HEK293 (cell line): ENCODE data around the gene ARSJ.

Experiments
- CTCF ChIA-PET: fragments of 350-600 bp; formaldehyde crosslinking; extraction: SDS; loops from one replicate; lab custom pipeline; 2021; ENCODE audit warnings: antibody characterized with exemption; lab: Yijun Ruan, JAX
- POLR2A ChIA-PET: fragments of 300-600 bp; formaldehyde crosslinking; extraction: SDS; loops from one replicate; lab custom pipeline; 2020; ENCODE audit warnings: antibody characterized with exemption, inconsistent platforms; lab: Yijun Ruan, JAX
- H3K27ac ChIP-seq: fragments of 200-500 bp; sonication (Bioruptor generic); 2 replicates; pipeline ENCODE4 v1.5.1; 2014; ENCODE audit warnings: low read depth, low read length, control low read depth, inconsistent platforms; ENCODE audit errors: extremely low read depth
- H3K36me3 ChIP-seq, 2 experiments: fragments of 200-500 bp in 1 of 2; sonication (Bioruptor generic) in 1 of 2; 1 replicate in 1 of 2; 2 replicates in 1 of 2; pipeline ENCODE4 v1.5.1; 2014 to 2017; ENCODE audit warnings: inconsistent platforms in 2 of 2, low read length in 2 of 2; ENCODE audit not compliant: control insufficient read depth in 2 of 2, insufficient read depth in 1 of 2
- H3K4me1 ChIP-seq: fragments of 200-500 bp; sonication (Bioruptor generic); 2 replicates; pipeline ENCODE4 v1.5.1; 2014; ENCODE audit warnings: mild to moderate bottlenecking, low read length, inconsistent platforms; ENCODE audit not compliant: control insufficient read depth, insufficient read depth
- H3K4me3 ChIP-seq: 2 replicates; pipeline ENCODE4 v1.5.1; 2011; ENCODE audit warnings: low read depth, mild to moderate bottlenecking, control low read depth, low read length, moderate library complexity
- H3K9me3 ChIP-seq: fragments of 200-500 bp; sonication (Bioruptor generic); 2 replicates; pipeline ENCODE4 v1.5.1; 2014; ENCODE audit warnings: low read depth, low read length, inconsistent platforms; ENCODE audit not compliant: control insufficient read depth, insufficient read depth
- CTCF ChIP-seq: fragments of 450-650 bp; formaldehyde crosslinking; IDR thresholded peaks from 2 replicates; pipeline ENCODE4 v1.5.1; 2016; ENCODE audit warnings: missing biosample characterization, missing genetic modification characterization
- ELK4 ChIP-seq: IDR thresholded peaks from 2 replicates; pipeline ENCODE4 v1.6.1; 2011; ENCODE audit warnings: mild to moderate bottlenecking, low read depth, low read length, borderline replicate concordance
- HOXA7 ChIP-seq: sonication (generic); formaldehyde crosslinking; IDR thresholded peaks from 2 replicates; pipeline ENCODE4 v1.8.1; 2022; ENCODE audit warnings: missing genetic modification reagents, borderline replicate concordance
- IKZF3 ChIP-seq: fragments of 450-650 bp; IDR thresholded peaks from 2 replicates; pipeline ENCODE4 v1.5.0; 2018; ENCODE audit warnings: missing biosample characterization, mild to moderate bottlenecking, missing genetic modification characterization, moderate library complexity
- KLF16 ChIP-seq: fragments of 450-650 bp; formaldehyde crosslinking; IDR thresholded peaks from 2 replicates; pipeline ENCODE4 v1.5.1; 2017; ENCODE audit warnings: missing biosample characterization, missing genetic modification characterization
- PRDM10 ChIP-seq: fragments of 450-650 bp; formaldehyde crosslinking; IDR thresholded peaks from 2 replicates; pipeline ENCODE4 v1.5.1; 2016; ENCODE audit warnings: missing biosample characterization, missing genetic modification characterization
- SP7 ChIP-seq: fragments of 450-650 bp; formaldehyde crosslinking; IDR thresholded peaks from 2 replicates; pipeline ENCODE4 v1.5.1; 2016; ENCODE audit warnings: missing biosample characterization, missing genetic modification characterization
- ZBTB1 ChIP-seq: fragments of 450-650 bp; formaldehyde crosslinking; IDR thresholded peaks from 2 replicates; pipeline ENCODE4 v1.5.1; 2016; ENCODE audit warnings: missing biosample characterization, missing genetic modification characterization
- ZNF211 ChIP-seq: fragments of 450-650 bp; formaldehyde crosslinking; IDR thresholded peaks from 2 replicates; pipeline ENCODE4 v1.5.1; 2016; ENCODE audit warnings: low read depth, missing biosample characterization, missing genetic modification characterization
- ZNF221 ChIP-seq: fragments of 450-650 bp; formaldehyde crosslinking; IDR thresholded peaks from 2 replicates; pipeline ENCODE4 v1.5.1; 2017; ENCODE audit warnings: missing biosample characterization, missing genetic modification characterization, borderline replicate concordance
- ZNF24 ChIP-seq: fragments of 450-650 bp; formaldehyde crosslinking; IDR thresholded peaks from 2 replicates; pipeline ENCODE4 v1.5.1; 2016; ENCODE audit warnings: missing biosample characterization, missing genetic modification characterization
- ZNF280D ChIP-seq: fragments of 450-650 bp; formaldehyde crosslinking; IDR thresholded peaks from 2 replicates; pipeline ENCODE4 v1.5.1; 2016; ENCODE audit warnings: missing biosample characterization, missing genetic modification characterization
- ZNF341 ChIP-seq: fragments of 450-650 bp; formaldehyde crosslinking; IDR thresholded peaks from 2 replicates; pipeline ENCODE4; 2016; ENCODE audit warnings: low read depth, missing biosample characterization, missing genetic modification characterization
- ZNF362 ChIP-seq: fragments of 450-650 bp; formaldehyde crosslinking; IDR thresholded peaks from 2 replicates; pipeline ENCODE4 v1.5.1; 2016; ENCODE audit warnings: missing biosample characterization, missing genetic modification characterization
- ZNF398 ChIP-seq: fragments of 450-650 bp; formaldehyde crosslinking; IDR thresholded peaks from 2 replicates; pipeline ENCODE4 v1.5.1; 2017; ENCODE audit warnings: missing biosample characterization, missing genetic modification characterization
- ZNF426 ChIP-seq: fragments of 450-650 bp; formaldehyde crosslinking; IDR thresholded peaks from 2 replicates; pipeline ENCODE4 v1.5.1; 2017; ENCODE audit warnings: missing biosample characterization, missing genetic modification characterization, mild to moderate bottlenecking, inconsistent platforms, moderate library complexity
- ZNF560 ChIP-seq: fragments of 450-650 bp; formaldehyde crosslinking; IDR thresholded peaks from 2 replicates; pipeline ENCODE4 v1.5.1; 2017; ENCODE audit warnings: missing biosample characterization, missing genetic modification characterization, borderline replicate concordance
- ZNF623 ChIP-seq: fragments of 450-650 bp; formaldehyde crosslinking; IDR thresholded peaks from 2 replicates; pipeline ENCODE4 v1.5.1; 2016; ENCODE audit warnings: missing biosample characterization, missing genetic modification characterization
- ZNF654 ChIP-seq: fragments of 450-650 bp; formaldehyde crosslinking; IDR thresholded peaks from 2 replicates; pipeline ENCODE4 v1.5.1; 2016; ENCODE audit warnings: low read depth, missing biosample characterization, missing genetic modification characterization
- ZNF785 ChIP-seq: fragments of 450-650 bp; formaldehyde crosslinking; IDR thresholded peaks from 2 replicates; pipeline ENCODE4 v1.5.1; 2016; ENCODE audit warnings: missing biosample characterization, missing genetic modification characterization
- ZNF830 ChIP-seq: fragments of 450-650 bp; IDR thresholded peaks from 2 replicates; pipeline ENCODE4 v1.5.0; 2018; ENCODE audit warnings: missing biosample characterization, missing genetic modification characterization, low read depth, mild to moderate bottlenecking, moderate library complexity
- ZNF843 ChIP-seq: fragments of 450-650 bp; formaldehyde crosslinking; IDR thresholded peaks from 2 replicates; pipeline ENCODE4 v1.5.1; 2016; ENCODE audit warnings: missing biosample characterization, missing genetic modification characterization

Gene ARSJ

GRCh38 chr4:114026447-114026846 is 47.0 kb upstream of the ARSJ start (continued):
- TF ChIP-seq ZNF398 (tag by site-specific recombination) (no peak), ZNF341 (tag by site-specific recombination) (no peak), PRDM10 (tag by site-specific recombination) (peak; percentile 29; the same call in 1 of the 2 replicates), ZNF654 (tag by site-specific recombination) (no peak), HOXA7 (CRISPR knock-in tag) (no peak), ZNF426 (tag by site-specific recombination) (no peak), CTCF (tag by site-specific recombination) (no peak), ZNF211 (tag by site-specific recombination) (no peak), ZNF362 (tag by site-specific recombination) (peak; percentile 47; the same call in 1 of the 2 replicates), KLF16 (tag by site-specific recombination) (no peak), ZNF24 (tag by site-specific recombination) (0 out of 2 replicates have a peak, but pooled peaks have one; percentile 51), SP7 (tag by site-specific recombination) (peak; percentile 88)

GRCh38 chr4:114025176-114025777 is 45.8 kb upstream of the ARSJ start:
- Histone ChIP-seq H3K4me1 (no peaks in the 10 kb centered on the region; the same call in 1 of the 2 replicates), H3K9me3 (no peaks in the 10 kb centered on the region), H3K27ac (no peak overlapping the region), H3K36me3 (no peaks in the 10 kb centered on the region), H3K4me3 (no peak overlapping the region)
- ChIA-PET CTCF (no interaction called here), POLR2A (no interaction called here)
- TF ChIP-seq ZNF560 (tag by site-specific recombination) (no peak), ZNF843 (no peak), ZBTB1 (tag by site-specific recombination) (no peak), ZNF623 (no peak), IKZF3 (no peak), ELK4 (no peak), ZNF785 (tag by site-specific recombination) (no peak), ZNF830 (tag by site-specific recombination) (no peak), ZNF221 (tag by site-specific recombination) (no peak), ZNF280D (no peak)
- TF ChIP-seq, all 188 proteins: peak for 0
